ENCODE data around the gene ALDH18A1.

- TF ChIP-seq EZH2 (IDR thresholded peaks at IDR 0.05; ENCODE audit: low read depth, low read length, severe bottlenecking) (no peak), EP300 (IDR thresholded peaks at IDR 0.05; ENCODE audit: borderline replicate concordance in 1 of 2, low read depth in 2 of 2, low read length in 2 of 2) (no peak), SP1 (IDR thresholded peaks at IDR 0.05; ENCODE audit: low read depth, low read length) (no peak), CTCF (IDR thresholded peaks at IDR 0.05; ENCODE audit: control extremely low read depth in 1 of 3, insufficient read depth in 1 of 3, low read depth in 1 of 3, low read length in 3 of 3) (no peak), TEAD4 (IDR thresholded peaks at IDR 0.05; ENCODE audit: low read depth, low read length) (no peak)
Observed at GRCh38 chr10:95618101-95618500, 38.4 kb downstream of the ALDH18A1 start.

Measured in H1 (cell line).